DMS153 treated with DMSO at 0.1 percent for 48 hours (cell line): ENCODE measurements around the gene CCR5AS.
"Not testable (repeated sequence)": the region's sequence is repeated elsewhere in the genome, so short reads cannot be mapped to it uniquely, and the experiment has no call there.

ENCODE experiments used
- DNase-seq: peaks from one replicate; lab custom pipeline; 2025; ENCODE audit not compliant: unreplicated experiment; lab: John Stamatoyannopoulos, UW

Gene CCR5AS

GRCh38 chr3:46405301-46406019 is 1.4 kb downstream of the CCR5AS start:
- no peak for DNase-seq

DNA sequence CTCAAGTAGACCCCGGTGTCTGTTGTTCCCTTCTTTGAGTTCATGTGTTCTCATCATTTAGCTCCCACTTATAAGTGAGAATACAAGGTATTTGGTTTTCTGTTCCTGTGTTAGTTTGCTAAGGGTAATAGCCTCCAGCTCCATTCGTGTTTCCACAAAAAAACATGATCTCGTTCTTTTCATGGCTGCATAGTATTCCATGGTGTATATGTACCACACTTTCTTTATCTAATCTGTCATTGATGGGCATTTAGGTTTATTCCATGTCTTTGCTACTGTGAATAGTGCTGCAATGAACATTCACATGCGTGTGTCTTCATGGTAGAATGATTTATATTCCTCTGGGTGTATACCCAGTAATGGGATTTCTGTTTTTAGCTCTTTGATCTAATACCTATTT is 4.0 kb downstream of the CCR5AS start:
- DNase-seq = not testable (repeated sequence)

DNA sequence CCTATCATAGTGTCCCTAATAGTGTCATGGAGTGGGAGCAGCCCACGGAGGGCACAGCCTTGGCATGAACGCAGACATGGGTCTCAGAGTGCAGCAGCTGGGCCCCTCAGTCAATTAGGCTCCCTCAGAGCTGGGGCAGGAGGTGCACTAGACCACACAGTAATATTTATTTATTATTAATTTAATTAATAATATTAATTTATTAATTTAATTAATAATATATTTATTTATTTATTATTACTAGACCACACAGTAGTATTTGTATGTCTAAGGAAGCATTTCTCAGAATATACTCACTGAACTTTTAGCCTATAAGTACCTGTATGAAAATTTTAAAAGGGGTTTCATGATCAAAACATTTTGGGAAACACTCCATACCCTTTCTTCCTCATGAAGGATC is 5.3 kb downstream of the CCR5AS start:
- DNase-seq = no peak

DNA sequence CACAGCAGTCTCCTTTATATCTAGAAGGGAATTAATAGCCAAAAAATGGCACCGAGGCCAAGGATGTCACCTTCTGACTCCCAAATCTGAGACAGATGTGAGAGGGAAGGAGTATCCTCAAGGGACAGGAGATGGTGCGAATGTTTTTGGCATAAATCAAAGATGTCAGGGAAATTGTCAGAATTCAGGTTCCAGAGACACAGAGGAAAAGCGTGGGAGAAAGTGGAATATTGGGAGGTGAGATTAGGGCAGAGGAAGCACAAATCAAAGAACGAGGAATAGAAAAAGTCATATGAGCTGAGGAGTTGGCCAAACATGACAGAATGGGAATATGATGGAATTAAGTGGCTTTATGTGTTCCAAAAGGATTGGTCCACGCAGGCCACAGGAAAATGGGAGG is 6.0 kb downstream of the CCR5AS start:
- no peak for DNase-seq

GRCh38 chr3:46400000-46400734 is 6.7 kb downstream of the CCR5AS start:
- no peak for DNase-seq

GRCh38 chr3:46399557-46399956 is 7.3 kb downstream of the CCR5AS start:
- DNase-seq = no peak

- no peak for DNase-seq
Measured at GRCh38 chr3:46399098-46399497, 7.8 kb downstream of the CCR5AS start.

DNA sequence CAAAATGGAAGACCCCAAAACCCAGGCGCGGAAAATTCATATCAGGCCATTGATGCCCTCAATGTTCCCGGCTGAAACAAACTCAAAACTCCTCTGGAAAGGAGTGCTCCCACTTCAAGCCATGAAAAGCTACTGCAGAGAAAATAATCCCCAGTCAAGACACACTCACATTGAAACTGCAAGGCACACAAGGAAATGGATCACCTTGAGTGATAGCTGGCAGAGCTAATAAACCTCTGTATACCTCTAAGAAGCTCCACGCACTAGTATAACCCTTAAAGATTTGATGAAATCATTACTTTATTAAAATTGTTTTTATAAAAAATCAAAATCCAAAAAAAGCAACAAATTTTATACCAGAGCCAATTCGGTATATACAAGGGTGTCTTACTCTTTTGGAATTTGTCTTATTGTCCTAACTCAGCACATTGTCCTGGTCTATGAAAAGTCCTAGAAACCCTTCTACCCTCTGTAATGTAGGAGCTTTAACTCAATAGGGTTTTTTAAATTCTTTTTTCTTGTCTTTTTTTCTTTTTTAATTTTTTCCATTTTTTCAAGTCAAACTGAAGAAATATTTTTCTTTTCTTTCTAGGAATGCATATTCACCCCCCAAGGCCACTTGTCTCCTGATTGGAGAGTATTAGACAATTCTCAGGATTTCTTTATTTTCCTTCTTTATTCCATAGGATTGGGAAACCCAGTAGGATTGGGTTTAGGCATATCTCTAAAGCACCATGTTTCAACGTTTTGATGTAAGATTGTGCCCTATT is 8.5 kb downstream of the CCR5AS start:
- no peak for DNase-seq

DNA sequence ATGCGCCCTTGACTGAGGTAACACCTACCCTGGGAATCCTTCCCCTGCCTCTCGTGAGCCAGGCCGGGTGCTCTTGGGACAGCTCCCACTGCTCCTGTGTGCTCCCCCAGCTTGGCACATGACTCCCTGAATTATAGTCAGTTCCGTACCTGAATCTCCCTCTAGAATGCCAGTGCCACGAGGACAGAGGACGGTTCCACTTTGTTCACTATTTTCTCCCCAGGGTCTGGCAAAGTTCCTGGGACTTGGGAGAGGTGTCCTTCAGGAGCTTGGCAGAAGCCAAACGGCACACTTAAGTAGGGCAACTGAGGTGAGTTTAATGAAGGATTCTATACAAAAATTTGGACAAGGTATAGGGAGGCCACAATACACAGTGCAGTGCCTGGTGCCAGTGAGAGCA is 9.8 kb downstream of the CCR5AS start:
- DNase-seq = no peak

GRCh38 chr3:46395766-46396530 is 10.9 kb downstream of the CCR5AS start:
- DNase-seq = no peak

DNA sequence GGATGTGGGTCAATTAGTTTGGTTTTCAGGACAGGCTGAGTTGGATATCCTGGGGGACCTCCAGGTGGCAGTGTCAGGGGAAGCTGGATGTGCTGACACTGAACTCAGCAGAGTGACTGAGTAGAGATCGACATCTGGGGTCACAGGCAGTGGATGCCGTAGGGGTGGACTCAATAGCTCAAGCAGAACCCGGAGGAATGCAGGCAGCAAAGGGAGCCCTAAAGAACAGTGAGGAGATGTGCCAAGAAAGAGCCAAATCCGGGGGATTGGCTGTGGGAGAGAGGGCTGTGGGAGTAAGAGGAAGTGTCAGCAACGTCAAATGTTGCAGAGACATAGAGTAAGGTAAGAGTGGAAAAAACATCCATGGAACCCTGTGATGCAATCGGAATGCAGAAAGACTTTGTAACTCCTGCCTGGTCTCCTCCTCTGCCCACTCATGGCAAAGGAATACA is 11.6 kb downstream of the CCR5AS start:
- DNase-seq = no peak

DNA sequence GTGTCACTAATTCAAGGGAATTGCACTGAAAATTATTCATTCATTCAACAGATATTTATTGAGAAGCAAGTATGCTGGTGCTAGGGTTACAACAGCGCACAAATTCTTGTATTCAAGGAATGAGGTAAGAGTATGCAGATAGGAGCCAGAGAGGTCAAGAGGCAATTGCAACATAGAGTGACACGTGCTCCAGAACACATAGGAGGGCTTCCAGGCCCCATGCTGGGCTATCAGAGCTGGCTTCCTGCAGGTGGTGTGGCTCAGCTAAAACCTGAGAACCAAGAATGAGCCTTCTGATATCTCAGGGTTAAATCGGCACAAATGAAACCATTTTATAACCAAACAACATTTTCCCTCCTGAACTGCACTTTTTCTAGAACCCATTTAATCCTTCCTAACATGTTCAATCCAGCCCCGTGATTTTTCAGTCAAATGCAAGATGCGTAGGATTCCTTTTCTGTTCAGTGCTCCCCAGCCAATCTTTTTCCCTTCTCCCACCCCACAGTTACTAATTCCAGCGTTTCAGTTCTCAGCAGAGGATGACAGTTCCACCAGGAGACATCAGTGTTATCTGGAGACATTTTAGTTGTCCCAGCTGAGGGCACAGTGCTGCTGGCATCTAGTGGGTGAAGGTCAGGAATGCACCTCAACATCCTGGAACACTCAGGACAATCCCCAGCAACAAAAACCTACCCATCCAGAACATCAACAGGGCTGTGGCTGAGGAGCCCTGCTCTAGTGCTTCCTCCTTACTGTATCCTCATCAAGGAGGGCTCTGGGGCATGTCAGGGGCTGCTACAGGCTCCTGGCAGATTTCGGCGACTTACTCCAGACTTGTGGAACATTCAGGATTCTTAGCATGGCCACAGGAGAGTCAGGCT is 13.1 kb downstream of the CCR5AS start:
- DNase-seq = no peak

- DNase-seq = no peak
Measured at GRCh38 chr3:46393011-46393410, 13.9 kb downstream of the CCR5AS start.

DNA sequence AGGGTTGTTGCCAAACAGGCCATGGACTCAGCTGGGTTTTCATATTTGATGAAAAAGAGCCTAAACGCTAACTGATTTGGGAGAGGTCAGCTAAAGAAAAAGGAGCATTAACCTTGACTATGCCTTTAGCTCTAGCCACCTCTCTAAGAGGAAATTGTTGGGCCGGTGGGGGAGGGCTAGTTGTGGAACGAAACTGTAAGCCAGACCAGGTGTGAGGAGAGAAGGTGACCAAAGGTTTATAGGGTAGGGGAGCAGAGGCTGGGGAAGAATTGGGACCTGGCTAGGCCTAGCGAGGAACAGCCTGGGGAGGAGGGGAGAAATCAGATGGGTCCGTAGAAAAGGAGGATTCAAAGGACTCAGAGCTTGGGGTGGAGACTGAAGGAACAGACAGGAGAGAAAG is 15.3 kb downstream of the CCR5AS start:
- not testable (repeated sequence) for DNase-seq

GRCh38 chr3:46389306-46389705 is 17.6 kb downstream of the CCR5AS start:
- DNase-seq = no peak

- DNase-seq = not testable (repeated sequence)
Measured at GRCh38 chr3:46388847-46389246, 18.0 kb downstream of the CCR5AS start.

GRCh38 chr3:46386205-46386604 is 20.7 kb downstream of the CCR5AS start:
- DNase-seq = no peak

- no peak for DNase-seq
Measured at GRCh38 chr3:46383951-46384330, 22.9 kb downstream of the CCR5AS start.

- no peak for DNase-seq
Measured at GRCh38 chr3:46383211-46383950, 23.5 kb downstream of the CCR5AS start.
